KMS-11 (cell line): ENCODE measurements around the gene NIN.
"Not testable (repeated sequence)": the region's sequence is repeated elsewhere in the genome, so short reads cannot be mapped to it uniquely, and the experiment has no call there.

Experiments used
- H2AFZ ChIP-seq: fragments of 200-600 bp; sonication (generic); 2 replicates; pipeline ENCODE4 v1.6.1; 2016; ENCODE audit warnings: antibody characterized with exemption, mixed run types, low read depth
- H3K27ac ChIP-seq: fragments of 200-600 bp; sonication (generic); 2 replicates; pipeline ENCODE4 v1.6.1; 2016; ENCODE audit warnings: mild to moderate bottlenecking, mixed run types
- H3K27me3 ChIP-seq: fragments of 200-600 bp; sonication (generic); 2 replicates; pipeline ENCODE4 v1.6.1; 2017; ENCODE audit warnings: mild to moderate bottlenecking, low read depth, mixed run types, moderate library complexity; ENCODE audit not compliant: insufficient read depth
- H3K36me3 ChIP-seq: fragments of 200-600 bp; sonication (generic); 2 replicates; pipeline ENCODE4 v1.6.1; 2017; ENCODE audit warnings: mild to moderate bottlenecking, mixed run types; ENCODE audit not compliant: insufficient read depth
- H3K4me1 ChIP-seq: fragments of 200-600 bp; sonication (generic); 2 replicates; pipeline ENCODE4 v1.6.1; 2016; ENCODE audit warnings: mild to moderate bottlenecking, low read depth, mixed run types; ENCODE audit not compliant: poor library complexity, severe bottlenecking
- H3K4me2 ChIP-seq: fragments of 200-600 bp; sonication (generic); 2 replicates; pipeline ENCODE4 v1.7.0; 2016; ENCODE audit warnings: mild to moderate bottlenecking, mixed run types
- H3K4me3 ChIP-seq: fragments of 200-600 bp; sonication (generic); IDR thresholded peaks from 2 replicates; pipeline ENCODE4 v1.6.1; 2017; ENCODE audit warnings: low read depth, low read length, mixed read lengths; ENCODE audit not compliant: insufficient read depth
- H3K79me2 ChIP-seq: fragments of 200-600 bp; sonication (generic); 2 replicates; pipeline ENCODE4 v1.6.1; 2016; ENCODE audit warnings: low read depth, mixed run types; ENCODE audit not compliant: insufficient read depth
- H3K9ac ChIP-seq: fragments of 200-600 bp; sonication (generic); 2 replicates; pipeline ENCODE4 v1.6.1; 2016; ENCODE audit warnings: mild to moderate bottlenecking, mixed run types
- H4K20me1 ChIP-seq: fragments of 200-600 bp; sonication (generic); 2 replicates; pipeline ENCODE4 v1.6.1; 2016; ENCODE audit warnings: mild to moderate bottlenecking, mixed run types; ENCODE audit not compliant: insufficient read depth
- CTCF ChIP-seq: fragments of 200-600 bp; sonication (generic); conservative IDR thresholded peaks from 2 replicates; pipeline ENCODE4 v1.6.1; 2017; ENCODE audit warnings: low read depth, mild to moderate bottlenecking, antibody characterized with exemption, low read length, moderate library complexity, mixed read lengths

Gene NIN

GRCh38 chr14:50705026-50705593 lies 125.9 kb downstream of the NIN start:
- Histone ChIP-seq H3K4me1 (no peaks in the 10 kb centered on the region), H3K79me2 (no peaks in the 10 kb centered on the region), H3K4me3 (no peak overlapping the region), H4K20me1 (no peaks in the 10 kb centered on the region), H3K27ac (no peak overlapping the region), H3K36me3 (no peaks in the 10 kb centered on the region), H2AFZ (no peak overlapping the region), H3K27me3 (no peaks in the 10 kb centered on the region), H3K9ac (no peak overlapping the region), H3K4me2 (no peak overlapping the region)
- no peak for TF ChIP-seq CTCF

GRCh38 chr14:50704454-50705010 lies 126.4 kb downstream of the NIN start:
- TF ChIP-seq CTCF: no peak
- Histone ChIP-seq H3K79me2 (no peaks in the 10 kb centered on the region), H3K27me3 (no peaks in the 10 kb centered on the region), H3K4me3 (no peak overlapping the region), H3K36me3 (no peaks in the 10 kb centered on the region), H3K27ac (no peak overlapping the region), H2AFZ (no peak overlapping the region), H3K9ac (no peak overlapping the region), H3K4me1 (no peaks in the 10 kb centered on the region), H4K20me1 (no peaks in the 10 kb centered on the region), H3K4me2 (no peak overlapping the region)

- Histone ChIP-seq H2AFZ (no peak overlapping the region), H3K4me2 (no peak overlapping the region), H3K36me3 (no peaks in the 10 kb centered on the region), H3K9ac (no peak overlapping the region), H3K27ac (no peak overlapping the region), H3K4me1 (no peaks in the 10 kb centered on the region), H3K79me2 (no peaks in the 10 kb centered on the region), H3K4me3 (no peak overlapping the region), H4K20me1 (no peaks in the 10 kb centered on the region), H3K27me3 (no peaks in the 10 kb centered on the region)
- TF ChIP-seq CTCF: no peak
Observed at GRCh38 chr14:50697659-50698290, 133.2 kb downstream of the NIN start.

- H3K9ac ChIP-seq, H3K79me2 ChIP-seq, H3K4me3 ChIP-seq, H3K27me3 ChIP-seq, H3K4me1 ChIP-seq, H4K20me1 ChIP-seq, H3K4me2 ChIP-seq, H3K27ac ChIP-seq, H2AFZ ChIP-seq, H3K36me3 ChIP-seq: not testable (repeated sequence)
Observed at GRCh38 chr14:50694260-50694659, 136.7 kb downstream of the NIN start.

GRCh38 chr14:50688875-50689274 lies 142.1 kb downstream of the NIN start:
- no peaks in the 10 kb centered on the region for H3K27me3 ChIP-seq
- no peak for TF ChIP-seq CTCF
- H4K20me1 ChIP-seq: no peaks in the 10 kb centered on the region
- no peaks in the 10 kb centered on the region for H3K79me2 ChIP-seq
- no peaks in the 10 kb centered on the region for H3K36me3 ChIP-seq
- no peak overlapping the region for H3K27ac ChIP-seq
- H3K4me3 ChIP-seq: no peak overlapping the region
- no peaks in the 10 kb centered on the region for H3K4me1 ChIP-seq
- no peak overlapping the region for H3K4me2 ChIP-seq
- no peak overlapping the region for H2AFZ ChIP-seq
- no peak overlapping the region for H3K9ac ChIP-seq
